GM12873 (cell line): ENCODE measurements around the gene PSMD12.

Source experiments
- CTCF ChIP-seq: IDR thresholded peaks from 2 replicates; pipeline ENCODE4 v1.5.1; 2012; ENCODE audit warnings: low read depth, mild to moderate bottlenecking, moderate library complexity, low read length, control low read depth; ENCODE audit not compliant: insufficient read depth; ENCODE audit errors: missing control alignments

The PSMD12 gene

GRCh38 chr17:67323445-67323844 lies 42.9 kb downstream of the PSMD12 start:
- no peak for TF ChIP-seq CTCF

- no peak for TF ChIP-seq CTCF
Observed at GRCh38 chr17:67322042-67322787, 44.2 kb downstream of the PSMD12 start.

- no peak for TF ChIP-seq CTCF
Observed at GRCh38 chr17:67316781-67317180, 49.6 kb downstream of the PSMD12 start.

GRCh38 chr17:67315865-67316264 lies 50.5 kb downstream of the PSMD12 start:
- TF ChIP-seq CTCF, result no peak

- TF ChIP-seq CTCF, result no peak
Observed at GRCh38 chr17:67312265-67312664, 54.1 kb downstream of the PSMD12 start.

- TF ChIP-seq CTCF, result no peak
Observed at GRCh38 chr17:67311575-67311974, 54.8 kb downstream of the PSMD12 start.

- no peak for TF ChIP-seq CTCF
Observed at GRCh38 chr17:67310406-67310805, 56.0 kb downstream of the PSMD12 start.
